Endothelial cell of umbilical vein (primary cell): ENCODE data around the gene PAM16. TPM values are rescaled to one million over a fixed set of nuclear protein-coding genes. Genes with fewer than 3 reads are reported as not detected.

ENCODE experiments used
- BruUV-seq: library from RNA; stranded (reverse); fragments of 400-500 nt; replicated peaks from 2 replicates; lab custom pipeline; 2021; lab: Mats Ljungman, UMichigan
- CTCF ChIA-PET: fragments of 300-600, 350-600 bp; sonication (Branson Sonifier 250); formaldehyde crosslinking; loops from one replicate; lab custom pipeline; 2021; ENCODE audit warnings: antibody characterized with exemption, inconsistent platforms; lab: Charles Lee
- POLR2A ChIA-PET: fragments of 300-600, 350-600 bp; sonication (Branson Sonifier 250); formaldehyde crosslinking; loops from one replicate; lab custom pipeline; 2021; ENCODE audit warnings: antibody characterized with exemption, inconsistent platforms; lab: Charles Lee
- DNase-seq: peaks from one replicate; pipeline ENCODE4 v3.0.0-alpha.2; 2011; ENCODE audit warnings: low read depth, low spot score
- FAIRE-seq: peaks from 2 replicates; lab custom pipeline; 2011; peaks lifted over from hg19 to GRCh38; lab: Jason Lieb, UNC
- H2AFZ ChIP-seq: 2 replicates; pipeline ENCODE4 v1.6.0; 2012; ENCODE audit warnings: low read depth, low read length, control low read depth, inconsistent platforms
- H3K27ac ChIP-seq: 2 replicates; pipeline ENCODE4 v1.5.1; 2011; ENCODE audit warnings: low read depth, mild to moderate bottlenecking, control low read depth, low read length, moderate library complexity; ENCODE audit not compliant: insufficient read depth
- H3K27me3 ChIP-seq, 2 experiments: 2 replicates each; pipeline versions ENCODE4 v1.6.0 to v1.6.1; 2011; ENCODE audit warnings: low read length in 2 of 2, mixed read lengths in 1 of 2; ENCODE audit not compliant: control insufficient read depth in 2 of 2, insufficient read depth in 2 of 2
- H3K36me3 ChIP-seq, 2 experiments: 2 replicates in 1 of 2; 3 replicates in 1 of 2; pipeline ENCODE4 v1.5.1; 2011; ENCODE audit warnings: low read length in 2 of 2, mild to moderate bottlenecking in 1 of 2, moderate library complexity in 1 of 2; ENCODE audit not compliant: control insufficient read depth in 2 of 2, insufficient read depth in 2 of 2; ENCODE audit errors: extremely low read depth in 1 of 2
- H3K4me1 ChIP-seq: 3 replicates; pipeline ENCODE4 v1.5.1; 2011; ENCODE audit warnings: mild to moderate bottlenecking, low read length; ENCODE audit not compliant: control insufficient read depth, insufficient read depth; ENCODE audit errors: extremely low read depth
- H3K4me2 ChIP-seq: 2 replicates; pipeline ENCODE4 v1.6.1; 2011; ENCODE audit warnings: low read length, control low read depth, mixed read lengths; ENCODE audit not compliant: insufficient read depth
- H3K4me3 ChIP-seq, 3 experiments: fragments of 200-600 bp in 1 of 3; sonication (generic), shearing (Covaris generic) in 1 of 3; replicated peaks in 1 of 3; 2 replicates each; pipeline ENCODE4 v1.5.1; 2011 to 2016; ENCODE audit warnings: control low read depth in 3 of 3, low read length in 3 of 3, mild to moderate bottlenecking in 2 of 3, inconsistent platforms in 1 of 3, low read depth in 1 of 3, moderate library complexity in 1 of 3; ENCODE audit not compliant: insufficient read depth in 1 of 3
- H3K79me2 ChIP-seq: 2 replicates; pipeline ENCODE4 v1.6.0; 2012; ENCODE audit warnings: low read length, inconsistent platforms; ENCODE audit not compliant: control insufficient read depth, insufficient read depth
- H3K9ac ChIP-seq: replicated peaks from 2 replicates; pipeline ENCODE3; 2011; ENCODE audit warnings: low read length, control low read depth; ENCODE audit not compliant: insufficient read depth; ENCODE audit errors: extremely low read depth
- H3K9me1 ChIP-seq: replicated peaks from 3 replicates; pipeline ENCODE4 v1.6.0; 2011; ENCODE audit warnings: mild to moderate bottlenecking, low read length; ENCODE audit not compliant: control insufficient read depth, insufficient read depth; ENCODE audit errors: extremely low read depth
- H3K9me3 ChIP-seq: replicated peaks from 2 replicates; pipeline ENCODE4 v1.5.1; 2012; ENCODE audit warnings: low read length, inconsistent platforms; ENCODE audit not compliant: control insufficient read depth, insufficient read depth
- H4K20me1 ChIP-seq: replicated peaks from 2 replicates; pipeline ENCODE3; 2011; ENCODE audit warnings: mild to moderate bottlenecking, low read length; ENCODE audit not compliant: control insufficient read depth, insufficient read depth; ENCODE audit errors: extremely low read depth
- EZH2 ChIP-seq: IDR thresholded peaks from 2 replicates; pipeline ENCODE4 v1.6.1; 2012; ENCODE audit warnings: borderline replicate concordance, low read depth, mild to moderate bottlenecking, moderate library complexity, low read length, inconsistent platforms; ENCODE audit not compliant: severe bottlenecking
- FOS ChIP-seq: IDR thresholded peaks from 2 replicates; pipeline ENCODE4 v1.6.1; 2011; ENCODE audit warnings: mild to moderate bottlenecking, low read length, moderate library complexity, borderline replicate concordance; ENCODE audit not compliant: insufficient read depth
- GATA2 ChIP-seq: IDR thresholded peaks from 2 replicates; pipeline ENCODE4 v1.7.0; 2011; ENCODE audit warnings: low read depth, mild to moderate bottlenecking, moderate library complexity, mixed read lengths, low read length; ENCODE audit not compliant: insufficient read length, insufficient read depth
- JUN ChIP-seq: IDR thresholded peaks from 2 replicates; pipeline ENCODE4 v1.6.1; 2011; ENCODE audit warnings: borderline replicate concordance, low read depth; ENCODE audit not compliant: insufficient read length, insufficient read depth
- MYC ChIP-seq: IDR thresholded peaks from one replicate; pipeline ENCODE4 v1.6.1; 2011; ENCODE audit warnings: mild to moderate bottlenecking, low read depth, low read length
- POLR2A ChIP-seq: IDR thresholded peaks from 2 replicates; pipeline ENCODE4 v1.6.1; 2012; ENCODE audit warnings: low read depth, mild to moderate bottlenecking, control low read depth, low read length
- POLR2AphosphoS5 ChIP-seq: IDR thresholded peaks from 2 replicates; pipeline ENCODE4 v1.6.1; 2012; ENCODE audit warnings: low read depth, mild to moderate bottlenecking, control low read depth, low read length, moderate library complexity; ENCODE audit not compliant: insufficient read depth
- dilution Hi-C: fragments of 300-500 bp; cut with MboI; formaldehyde crosslinking; loops from one replicate; pipeline ENCODE4 v1.15.0; 2019; ENCODE audit warnings: low sequenced_read_pairs; ENCODE audit not compliant: extremely low pct_ligation_motif_present
- intact Hi-C: fragments of 100-400 bp; cut with micrococcal nuclease; formaldehyde crosslinking; loops from one replicate; pipeline ENCODE4 v1.10.0; 2022
- polyA plus RNA-seq, 4 experiments: library from polyadenylated mRNA; depleted of rRNA in 3 of 4; stranded (reverse) in 3 of 4; unstranded in 1 of 4; fragments of >200 nt; gene quantifications; 2 replicates each; pipeline versions ENCODE4 v1.2.1 to v1.2.3, GENCODE V29; 2011 to 2012; ENCODE audit warnings: missing spikeins in 1 of 4
- total RNA-seq: library from RNA; stranded (reverse); gene quantifications from 2 replicates; pipeline ENCODE4 v1.2.3, GENCODE V29; 2021
- TF ChIP-seq, protein P1 (sequence below): IDR thresholded peaks from 2 replicates; pipeline ENCODE4 v1.6.1; 2011; ENCODE audit not compliant: insufficient read depth, insufficient read length
- TF ChIP-seq, protein P2 (sequence below), 2 donors: IDR thresholded peaks; 1 replicate in 1 of 2; 2 replicates in 1 of 2; pipeline ENCODE4 v1.5.1; 2011; ENCODE audit warnings: low read length in 2 of 2, mild to moderate bottlenecking in 2 of 2, moderate library complexity in 2 of 2, control low read depth in 1 of 2, inconsistent platforms in 1 of 2, low read depth in 1 of 2; ENCODE audit not compliant: insufficient read depth in 1 of 2; ENCODE audit errors: extremely low read depth in 1 of 2

The PAM16 gene
- total and polyA plus RNA-seq, 2 donors (not counting 3 experiments of a cell fraction or from before 2014, with no cell fraction given), result 40.0 to 67.2 TPM

DNA sequence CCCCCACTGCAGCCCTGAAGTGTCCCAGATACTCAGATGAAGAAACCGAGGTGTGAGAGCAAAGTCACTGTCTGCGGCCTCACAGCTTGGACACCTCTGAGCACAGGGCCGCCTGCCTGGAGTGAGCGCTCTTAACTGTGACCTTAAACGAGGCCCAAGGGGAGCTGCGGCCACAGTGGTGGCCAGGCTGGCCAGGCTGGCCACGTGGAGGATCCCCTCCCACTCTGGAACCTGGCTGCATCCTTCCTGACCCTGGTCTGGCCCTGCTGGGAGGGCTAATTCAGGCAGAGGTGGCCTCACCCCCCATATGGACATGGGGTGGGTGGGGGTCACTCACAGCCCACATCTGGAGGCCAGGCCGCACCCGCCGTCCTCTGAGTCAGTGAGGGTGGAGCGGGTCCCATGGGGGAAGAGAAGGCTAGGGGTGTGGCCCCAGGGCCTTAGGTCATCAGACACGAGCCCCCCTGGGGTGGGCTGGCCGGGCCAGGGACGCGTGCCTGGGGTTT lies 27.1 kb upstream of the PAM16 start:
- POLR2A ChIA-PET, result interaction anchor here (0.6 kb wide), 1 partner anchor 1422 kb away, joined by 3 read pairs; no protein-coding TSS in a partner anchor
- H4K20me1 ChIP-seq, result no peaks in the 10 kb centered on the region

More for the DNA sequence above, 27.1 kb upstream of the PAM16 start:
- BruUV-seq, result no TSS peak
- dilution Hi-C loops (no loop called here), intact Hi-C loops (no loop called here)
- H3K4me3 ChIP-seq, result no peak overlapping the region
- no peak for FAIRE-seq
- H3K9me3 ChIP-seq, result no peaks in the 10 kb centered on the region
- TF ChIP-seq POLR2AphosphoS5 (no peak), EZH2 (no peak), JUN (no peak), MYC (no peak), GATA2 (no peak), FOS (no peak), POLR2A (no peak)
- TF ChIP-seq, protein P1, sequence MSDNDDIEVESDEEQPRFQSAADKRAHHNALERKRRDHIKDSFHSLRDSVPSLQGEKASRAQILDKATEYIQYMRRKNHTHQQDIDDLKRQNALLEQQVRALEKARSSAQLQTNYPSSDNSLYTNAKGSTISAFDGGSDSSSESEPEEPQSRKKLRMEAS, result no peak
- TF ChIP-seq, protein P2, sequence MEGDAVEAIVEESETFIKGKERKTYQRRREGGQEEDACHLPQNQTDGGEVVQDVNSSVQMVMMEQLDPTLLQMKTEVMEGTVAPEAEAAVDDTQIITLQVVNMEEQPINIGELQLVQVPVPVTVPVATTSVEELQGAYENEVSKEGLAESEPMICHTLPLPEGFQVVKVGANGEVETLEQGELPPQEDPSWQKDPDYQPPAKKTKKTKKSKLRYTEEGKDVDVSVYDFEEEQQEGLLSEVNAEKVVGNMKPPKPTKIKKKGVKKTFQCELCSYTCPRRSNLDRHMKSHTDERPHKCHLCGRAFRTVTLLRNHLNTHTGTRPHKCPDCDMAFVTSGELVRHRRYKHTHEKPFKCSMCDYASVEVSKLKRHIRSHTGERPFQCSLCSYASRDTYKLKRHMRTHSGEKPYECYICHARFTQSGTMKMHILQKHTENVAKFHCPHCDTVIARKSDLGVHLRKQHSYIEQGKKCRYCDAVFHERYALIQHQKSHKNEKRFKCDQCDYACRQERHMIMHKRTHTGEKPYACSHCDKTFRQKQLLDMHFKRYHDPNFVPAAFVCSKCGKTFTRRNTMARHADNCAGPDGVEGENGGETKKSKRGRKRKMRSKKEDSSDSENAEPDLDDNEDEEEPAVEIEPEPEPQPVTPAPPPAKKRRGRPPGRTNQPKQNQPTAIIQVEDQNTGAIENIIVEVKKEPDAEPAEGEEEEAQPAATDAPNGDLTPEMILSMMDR (IDR thresholded peaks at IDR 0.05; ENCODE audit: extremely low read depth in 1 of 2, insufficient read depth in 1 of 2, low read depth in 1 of 2, low read length in 2 of 2), result no peak
- H3K27ac ChIP-seq, result no peak overlapping the region
- H2AFZ ChIP-seq, result no peak overlapping the region
- CTCF ChIA-PET, result interaction anchor here (1.0 to 2.6 kb wide), 7 partner anchors 9 to 88 kb away, joined by 3 to 17 read pairs (median 4); partner anchors contain the start of gene PAM16
- no peaks in the 10 kb centered on the region for H3K36me3 ChIP-seq
- H3K79me2 ChIP-seq, result no peaks in the 10 kb centered on the region
- no peaks in the 10 kb centered on the region for H3K27me3 ChIP-seq
- H3K4me2 ChIP-seq, result no peak overlapping the region
- H3K9me1 ChIP-seq, result no peaks in the 10 kb centered on the region
- no peak overlapping the region for H3K9ac ChIP-seq
- no peak for DNase-seq
- peaks cover 2% of the 10 kb centered on the region for H3K4me1 ChIP-seq
